Neuronal stem cell (in vitro differentiated cells): ENCODE measurements around the gene ABCA3.

Experiments
- DNase-seq: peaks from one replicate; pipeline ENCODE4 v3.0.0-alpha.2; 2013; ENCODE audit warnings: low spot score
- H2AFZ ChIP-seq: one replicate; pipeline ENCODE4 v1.6.1; 2013; ENCODE audit warnings: mild to moderate bottlenecking, low read length, inconsistent platforms
- H2AK5ac ChIP-seq: 2 replicates; pipeline ENCODE4 v1.6.1; 2013; ENCODE audit warnings: low read depth, mild to moderate bottlenecking, inconsistent platforms, low read length, moderate library complexity, mixed read lengths
- H2BK120ac ChIP-seq: 2 replicates; pipeline ENCODE4 v1.6.1; 2013; ENCODE audit warnings: low read depth, mild to moderate bottlenecking, inconsistent platforms, low read length, moderate library complexity, mixed read lengths
- H2BK12ac ChIP-seq: one replicate; pipeline ENCODE4 v1.6.1; 2013; ENCODE audit warnings: low read length, inconsistent platforms
- H2BK15ac ChIP-seq: 2 replicates; pipeline ENCODE4 v1.6.1; 2013; ENCODE audit warnings: mild to moderate bottlenecking, low read length, inconsistent platforms, mixed read lengths
- H2BK5ac ChIP-seq: one replicate; pipeline ENCODE4 v1.6.1; 2013; ENCODE audit warnings: inconsistent platforms, mild to moderate bottlenecking, low read length, moderate library complexity
- H3K14ac ChIP-seq: one replicate; pipeline ENCODE4 v1.6.1; 2013; ENCODE audit warnings: low read length, inconsistent platforms
- H3K18ac ChIP-seq: 2 replicates; pipeline ENCODE4 v1.6.1; 2013; ENCODE audit warnings: low read length, inconsistent platforms
- H3K23ac ChIP-seq: 2 replicates; pipeline ENCODE4 v1.6.1; 2013; ENCODE audit warnings: low read depth, mild to moderate bottlenecking, mixed read lengths, low read length, inconsistent platforms; ENCODE audit not compliant: poor library complexity
- H3K27ac ChIP-seq: replicated peaks from 3 replicates; pipeline ENCODE4 v1.5.1; 2013; ENCODE audit warnings: low read length, inconsistent platforms
- H3K27me3 ChIP-seq, 3 experiments: 2 replicates each; pipeline ENCODE4 v1.6.1; 2013; ENCODE audit warnings: low read length in 3 of 3, mild to moderate bottlenecking in 2 of 3, inconsistent platforms in 1 of 3, low read depth in 1 of 3, mixed read lengths in 1 of 3, moderate library complexity in 1 of 3; ENCODE audit not compliant: control insufficient read depth in 3 of 3, insufficient read depth in 3 of 3
- H3K36me3 ChIP-seq, 2 donors: replicated peaks in 1 of 2; 2 replicates each; pipeline ENCODE4 v1.6.1; 2013; ENCODE audit warnings: low read length in 2 of 2; ENCODE audit not compliant: control insufficient read depth in 2 of 2, insufficient read depth in 2 of 2
- H3K4ac ChIP-seq: 2 replicates; pipeline ENCODE4 v1.6.1; 2013; ENCODE audit warnings: inconsistent platforms, mild to moderate bottlenecking, low read length, moderate library complexity
- H3K4me1 ChIP-seq, 2 donors: 1 replicate in 1 of 2; 2 replicates in 1 of 2; pipeline ENCODE4 v1.6.1; 2013; ENCODE audit warnings: low read length in 2 of 2, low read depth in 1 of 2; ENCODE audit not compliant: control insufficient read depth in 2 of 2, insufficient read depth in 1 of 2
- H3K4me2 ChIP-seq: one replicate; pipeline ENCODE4 v1.6.1; 2013; ENCODE audit warnings: mild to moderate bottlenecking, low read length, inconsistent platforms; ENCODE audit not compliant: insufficient read depth, poor library complexity, severe bottlenecking
- H3K4me3 ChIP-seq, 2 donors: 2 replicates each; pipeline ENCODE4 v1.5.1; 2013; ENCODE audit warnings: low read length in 2 of 2, mild to moderate bottlenecking in 2 of 2, inconsistent platforms in 1 of 2, moderate library complexity in 1 of 2
- H3K79me1 ChIP-seq: one replicate; pipeline ENCODE4 v1.6.1; 2013; ENCODE audit warnings: low read depth, mild to moderate bottlenecking, inconsistent platforms, low read length, moderate library complexity
- H3K9ac ChIP-seq: one replicate; pipeline ENCODE4 v1.6.1; 2013; ENCODE audit warnings: mild to moderate bottlenecking, low read depth, low read length, inconsistent platforms; ENCODE audit not compliant: poor library complexity
- H3K9me3 ChIP-seq, 2 donors: replicated peaks in 1 of 2; 2 replicates each; pipeline versions ENCODE3 to v1.6.1; 2013; ENCODE audit warnings: low read length in 2 of 2, mild to moderate bottlenecking in 2 of 2, inconsistent platforms in 1 of 2, low read depth in 1 of 2, mixed read lengths in 1 of 2, moderate library complexity in 1 of 2; ENCODE audit not compliant: control insufficient read depth in 2 of 2, insufficient read depth in 1 of 2
- H4K8ac ChIP-seq: one replicate; pipeline ENCODE4 v1.6.1; 2013; ENCODE audit warnings: low read depth, mild to moderate bottlenecking, inconsistent platforms, low read length, moderate library complexity
- H4K91ac ChIP-seq: one replicate; pipeline ENCODE4 v1.6.1; 2013; ENCODE audit warnings: low read length, low read depth, mild to moderate bottlenecking, inconsistent platforms; ENCODE audit not compliant: poor library complexity
- WGBS, 2 donors: extraction: QIAGEN DNeasy Blood & Tissue Kit; methylation state at CpG; one replicate each; pipeline ENCODE4 v1.1.7; 2013; ENCODE audit warnings: missing lambda C conversion rate in 2 of 2, mixed read lengths in 1 of 2; ENCODE audit not compliant: insufficient read length in 2 of 2, insufficient replicate concordance in 1 of 2; ENCODE audit errors: extremely low coverage in 2 of 2; 5-methylcytosine and 5-hydroxymethylcytosine counted together

Gene ABCA3

DNA sequence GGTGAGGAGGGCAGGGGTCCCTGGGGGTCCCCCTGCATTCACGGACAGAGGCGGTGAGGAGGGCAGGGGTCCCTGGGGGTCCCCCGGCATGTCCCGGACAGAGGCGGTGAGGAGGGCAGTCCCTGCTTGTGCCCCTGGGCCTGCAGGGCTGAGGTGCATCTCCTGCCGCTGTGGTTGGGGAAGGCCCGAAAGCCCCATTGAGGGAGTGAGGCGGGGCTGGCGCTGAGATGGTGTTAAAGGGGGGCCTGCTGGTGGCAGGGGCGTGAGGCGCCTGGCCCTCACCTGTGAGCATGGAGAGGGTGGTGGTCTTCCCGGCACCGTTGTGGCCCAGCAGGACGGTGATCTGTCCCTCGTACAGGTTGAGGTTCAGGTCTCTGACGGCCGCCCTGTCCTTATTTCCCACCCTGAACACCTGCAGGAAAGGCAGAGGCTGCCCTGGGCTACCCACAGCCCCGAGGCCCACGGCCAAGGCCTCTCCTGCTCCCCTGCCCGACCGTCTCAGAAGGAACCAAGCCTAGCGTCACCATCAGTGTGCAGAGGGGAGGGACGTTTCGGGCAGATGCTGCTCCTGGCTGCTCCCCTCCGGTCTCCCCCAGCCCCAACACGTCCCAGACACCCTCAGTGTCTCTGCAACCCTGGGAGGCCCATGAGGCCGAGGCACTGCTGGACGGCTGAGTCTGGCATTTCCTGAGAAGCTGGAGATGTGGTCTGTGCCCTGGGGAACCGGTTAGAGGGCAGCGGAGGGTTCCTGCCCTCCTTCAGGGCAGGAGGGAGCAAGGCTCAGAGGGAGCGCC lies 41.2 kb downstream of the ABCA3 start:
- no peak overlapping the region for H2BK15ac ChIP-seq
- H3K4me1 ChIP-seq, result no peaks in the 10 kb centered on the region
- H2BK12ac ChIP-seq, result no peak overlapping the region
- H4K91ac ChIP-seq, result peak overlapping the region; percentile 85
- H4K8ac ChIP-seq, result no peak overlapping the region
- no peak overlapping the region for H3K4me2 ChIP-seq
- H3K27me3 ChIP-seq, result no peaks in the 10 kb centered on the region
- H3K27ac ChIP-seq, result no peak overlapping the region
- no peak for DNase-seq
- no peak overlapping the region for H2BK5ac ChIP-seq
- H2AK5ac ChIP-seq, result no peak overlapping the region
- peak overlapping the region; percentile 67 for H3K23ac ChIP-seq
- no peaks in the 10 kb centered on the region for H3K79me1 ChIP-seq
- no peak overlapping the region for H2AFZ ChIP-seq
- no CpG with 5 or more reads among the region's 31 CpGs for WGBS, 2 donors
- H3K18ac ChIP-seq, result peak overlapping the region; percentile 51
- H3K4me3 ChIP-seq, result no peak overlapping the region
- H2BK120ac ChIP-seq, result peak overlapping the region; percentile 67
- H3K14ac ChIP-seq, result no peak overlapping the region
- H3K36me3 ChIP-seq, result peaks cover 0 to 15% of the 10 kb centered on the region in 2 donors
- H3K9ac ChIP-seq, result no peak overlapping the region
- no peak overlapping the region for H3K4ac ChIP-seq
- peaks cover 0 to 5% of the 10 kb centered on the region in 2 donors for H3K9me3 ChIP-seq

DNA sequence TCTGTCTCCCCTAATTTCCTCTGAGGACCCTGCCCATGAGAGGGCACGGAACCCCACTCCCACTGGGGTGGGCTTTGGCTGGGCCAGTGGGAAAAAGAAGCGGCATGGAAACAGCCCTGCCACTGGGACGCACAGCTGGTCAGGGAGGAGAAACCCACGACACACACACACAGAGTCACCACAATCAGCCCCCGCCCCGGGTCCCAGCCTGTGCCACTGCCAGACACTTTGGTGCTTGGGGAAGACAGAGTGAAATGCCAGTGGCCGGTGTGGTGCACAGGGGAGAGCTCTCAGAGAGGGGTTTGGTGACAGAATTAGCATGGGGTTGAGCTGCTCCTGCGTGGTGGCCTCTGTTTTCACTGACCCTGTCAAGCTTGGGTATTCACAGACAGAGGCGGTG lies 41.9 kb downstream of the ABCA3 start:
- no peak overlapping the region for H3K4me2 ChIP-seq
- H3K27ac ChIP-seq, result no peak overlapping the region
- WGBS, 2 donors, result no CpG with 5 or more reads among the region's 9 CpGs
- no peaks in the 10 kb centered on the region for H3K4me1 ChIP-seq
- no peak overlapping the region for H3K14ac ChIP-seq
- H3K79me1 ChIP-seq, result no peaks in the 10 kb centered on the region
- no peak overlapping the region for H3K9ac ChIP-seq
- no peak overlapping the region for H4K8ac ChIP-seq
- no peak overlapping the region for H3K4ac ChIP-seq
- H2AK5ac ChIP-seq, result no peak overlapping the region
- H3K27me3 ChIP-seq, result no peaks in the 10 kb centered on the region
- H4K91ac ChIP-seq, result no peak overlapping the region
- H2BK15ac ChIP-seq, result no peak overlapping the region
- no peak for DNase-seq
- no peak overlapping the region for H2BK12ac ChIP-seq
- no peak overlapping the region for H3K4me3 ChIP-seq
- no peak overlapping the region for H2AFZ ChIP-seq
- no peak overlapping the region for H3K23ac ChIP-seq
- no peak overlapping the region for H3K18ac ChIP-seq
- no peak overlapping the region for H2BK5ac ChIP-seq
- H3K36me3 ChIP-seq, result peaks cover 0 to 11% of the 10 kb centered on the region in 2 donors
- no peak overlapping the region for H2BK120ac ChIP-seq
- H3K9me3 ChIP-seq, result peaks cover 0 to 3% of the 10 kb centered on the region in 2 donors

DNA sequence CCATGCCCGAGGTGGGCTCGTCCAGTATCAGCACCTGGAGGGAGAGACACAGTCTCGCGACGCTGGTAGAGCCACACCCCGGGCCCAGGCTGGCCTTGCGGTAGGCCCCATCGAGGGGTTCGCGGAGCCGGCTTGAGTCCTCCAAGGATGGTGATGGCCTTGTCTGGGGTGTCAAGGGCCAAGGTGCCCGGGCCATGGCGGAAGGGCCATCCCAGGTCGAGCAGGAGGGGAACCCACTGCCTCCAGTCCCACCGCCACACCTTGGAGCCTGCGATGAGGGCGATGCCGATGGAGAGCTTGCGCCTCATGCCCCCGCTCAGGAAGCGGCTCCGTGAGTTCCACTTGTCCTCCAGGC lies 43.0 kb downstream of the ABCA3 start:
- H3K23ac ChIP-seq, result peak overlapping the region; percentile 60
- peaks cover 0 to 3% of the 10 kb centered on the region in 2 donors for H3K9me3 ChIP-seq
- no peak overlapping the region for H3K14ac ChIP-seq
- H4K8ac ChIP-seq, result no peak overlapping the region
- H3K27me3 ChIP-seq, result no peaks in the 10 kb centered on the region
- WGBS, 2 donors, result no CpG with 5 or more reads among the region's 22 CpGs
- H2AK5ac ChIP-seq, result no peak overlapping the region
- H3K4ac ChIP-seq, result peak overlapping the region; percentile 11
- H3K4me1 ChIP-seq, result no peaks in the 10 kb centered on the region
- H3K18ac ChIP-seq, result no peak overlapping the region
- H2BK120ac ChIP-seq, result no peak overlapping the region
- no peak overlapping the region for H2BK12ac ChIP-seq
- H2BK15ac ChIP-seq, result no peak overlapping the region
- no peak for DNase-seq
- H3K4me3 ChIP-seq, result no peak overlapping the region
- H2AFZ ChIP-seq, result no peak overlapping the region
- no peak overlapping the region for H3K27ac ChIP-seq
- peak overlapping the region; percentile 75 for H2BK5ac ChIP-seq
- no peak overlapping the region for H4K91ac ChIP-seq
- H3K79me1 ChIP-seq, result no peaks in the 10 kb centered on the region
- peaks cover 0 to 11% of the 10 kb centered on the region in 2 donors for H3K36me3 ChIP-seq
- no peak overlapping the region for H3K4me2 ChIP-seq
- no peak overlapping the region for H3K9ac ChIP-seq

DNA sequence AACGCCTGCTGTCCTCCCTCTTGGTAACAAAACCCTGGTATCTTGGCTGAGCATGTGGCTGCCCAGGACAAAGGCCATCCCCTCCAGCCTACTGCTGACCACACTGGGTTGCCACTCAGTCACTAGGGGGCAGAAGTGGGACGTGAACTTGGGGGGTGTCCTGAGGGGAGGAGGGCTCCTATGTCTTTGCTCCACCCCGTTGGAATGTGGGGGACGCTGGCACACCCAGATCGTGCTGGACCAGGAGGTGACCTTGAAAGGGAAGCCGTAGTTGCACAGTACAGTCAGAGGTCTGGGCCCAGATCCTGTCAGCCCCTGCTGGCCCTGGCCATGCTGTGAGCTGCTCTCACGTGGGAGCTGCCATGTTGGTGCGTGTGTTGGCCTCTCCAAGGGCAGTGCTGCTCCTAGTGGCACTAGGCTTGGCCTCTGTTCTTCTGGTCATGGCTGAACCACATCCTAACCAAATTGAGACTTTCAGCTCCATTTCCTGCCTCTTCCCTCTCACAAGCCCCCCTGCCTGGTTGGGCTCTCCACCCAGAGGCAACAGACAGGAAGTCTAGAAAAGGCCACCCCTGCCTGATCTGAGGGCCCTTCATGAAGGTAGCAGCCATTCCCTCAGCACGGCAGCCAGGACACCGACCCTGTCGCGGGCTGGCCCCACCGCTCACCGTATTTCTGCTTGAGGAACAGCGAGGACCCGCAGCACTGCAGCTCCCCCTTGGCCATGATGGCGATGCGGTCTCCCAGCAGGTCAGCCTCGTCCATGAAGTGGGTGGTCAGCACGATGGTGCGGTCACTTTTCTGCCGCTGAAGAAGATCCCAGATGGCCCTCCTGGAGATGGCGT lies 43.6 kb downstream of the ABCA3 start:
- Histone ChIP-seq H3K23ac (peak overlapping the region; percentile 60), H2BK12ac (no peak overlapping the region), H3K9me3 (peaks cover 0 to 3% of the 10 kb centered on the region in 2 donors), H3K27me3 (no peaks in the 10 kb centered on the region), H3K36me3 (peaks cover 0 to 11% of the 10 kb centered on the region in 2 donors), H3K4ac (no peak overlapping the region), H3K4me2 (no peak overlapping the region), H2AK5ac (no peak overlapping the region), H2BK15ac (peak overlapping the region; percentile 26), H3K9ac (peak overlapping the region; percentile 44), H3K4me1 (no peaks in the 10 kb centered on the region), H4K8ac (no peak overlapping the region), H2BK120ac (no peak overlapping the region), H3K79me1 (no peaks in the 10 kb centered on the region), H3K27ac (no peak overlapping the region), H2AFZ (no peak overlapping the region), H3K4me3 (no peak overlapping the region), H4K91ac (no peak overlapping the region), H2BK5ac (peak overlapping the region; percentile 75), H3K14ac (no peak overlapping the region), H3K18ac (peak overlapping the region; percentile 13)
- WGBS, 2 donors, result no CpG with 5 or more reads among the region's 23 CpGs
- DNase-seq, result no peak
